NCI-H2196 (cell line): Measurements from ENCODE around the gene ZBTB9.
"Not testable (repeated sequence)": the region's sequence is repeated elsewhere in the genome, so short reads cannot be mapped to it uniquely, and the experiment has no call there.

ENCODE experiments used
- DNase-seq: peaks from one replicate; lab custom pipeline; 2025; ENCODE audit not compliant: unreplicated experiment; lab: John Stamatoyannopoulos, UW

ZBTB9 gene

DNA sequence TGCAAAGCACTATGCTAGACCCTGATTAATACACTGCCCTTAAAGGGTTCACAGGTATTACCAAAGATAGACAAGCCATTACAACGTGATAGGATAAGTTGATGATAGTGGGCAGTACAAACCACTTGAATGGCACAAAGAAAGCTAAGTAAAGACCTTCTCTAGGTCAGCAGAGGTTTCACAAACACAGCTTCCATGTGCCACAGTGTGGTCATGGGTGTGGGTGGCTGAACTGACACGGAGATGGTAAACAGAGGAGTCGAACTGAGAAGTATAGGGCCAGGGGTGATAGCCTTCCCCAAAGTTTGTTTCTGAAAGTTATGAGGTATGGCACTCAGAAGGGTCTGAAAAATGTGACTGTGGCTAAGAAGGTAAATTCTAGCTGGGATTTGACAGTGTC is 4.3 kb downstream of the ZBTB9 start:
- DNase-seq = no peak

DNA sequence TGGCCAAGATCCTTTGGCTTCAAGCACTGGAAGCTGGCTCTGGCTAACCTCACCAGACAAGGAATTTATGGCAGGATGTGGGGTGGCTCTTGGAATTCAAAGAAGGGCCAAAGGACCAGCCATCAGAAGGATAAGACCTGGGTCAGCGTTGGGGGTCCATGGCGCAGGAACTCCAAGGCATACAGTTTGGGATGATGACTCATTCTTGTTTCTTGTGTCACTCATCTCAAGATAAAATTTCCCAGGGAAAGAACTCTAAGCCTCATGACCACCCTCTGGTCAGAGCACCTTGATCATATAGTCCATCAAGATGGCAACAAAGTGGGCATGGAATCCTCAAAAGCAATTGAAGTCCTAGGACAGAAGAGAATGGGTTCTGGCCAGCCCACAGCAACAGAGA is 4.8 kb downstream of the ZBTB9 start:
- DNase-seq = no peak

- no peak for DNase-seq
Measured at GRCh38 chr6:33466075-33466735, 11.8 kb downstream of the ZBTB9 start.

GRCh38 chr6:33467091-33467490 is 12.7 kb downstream of the ZBTB9 start:
- DNase-seq = no peak

- DNase-seq = no peak
Measured at GRCh38 chr6:33469661-33470060, 15.3 kb downstream of the ZBTB9 start.

DNA sequence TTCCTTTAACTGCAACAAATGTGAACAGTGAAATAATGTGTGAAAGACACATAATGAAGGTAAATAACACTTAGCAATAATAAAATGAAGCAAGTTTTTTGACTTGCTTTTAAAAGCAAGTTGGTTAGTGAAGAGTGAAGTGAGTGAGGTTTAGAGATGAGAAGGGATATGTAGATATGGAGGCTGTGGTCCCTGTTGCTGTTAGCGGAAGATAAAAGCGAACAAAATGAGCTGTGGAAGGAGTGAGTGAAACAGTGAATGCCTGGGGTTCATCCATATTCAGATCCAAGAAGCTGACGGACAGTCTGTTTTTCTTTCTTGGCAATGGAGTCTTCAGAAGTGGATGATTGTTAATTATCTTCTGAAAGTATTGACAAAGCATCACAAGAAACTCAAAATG is 23.5 kb downstream of the ZBTB9 start:
- DNase-seq = no peak

- DNase-seq = no peak
Measured at GRCh38 chr6:33481192-33481591, 26.8 kb downstream of the ZBTB9 start.

DNA sequence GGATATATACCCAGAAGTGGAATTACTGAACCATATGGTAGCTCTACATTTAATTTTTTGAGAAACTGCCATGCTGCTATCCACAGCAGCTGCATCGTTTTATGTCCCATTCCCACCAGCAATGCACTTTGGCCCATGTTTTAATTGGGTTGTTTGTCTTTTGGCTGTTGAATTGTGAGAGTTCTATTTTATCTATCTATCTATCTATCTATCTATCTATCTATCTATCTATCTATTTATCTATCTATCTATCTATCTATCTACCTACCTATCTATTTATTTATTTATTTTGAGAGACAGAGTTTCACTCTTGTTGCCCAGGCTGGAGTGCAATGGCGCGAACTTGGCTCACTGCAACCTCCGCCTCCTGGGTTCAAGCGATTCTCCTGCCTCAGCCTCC is 28.2 kb downstream of the ZBTB9 start:
- DNase-seq = not testable (repeated sequence)

DNA sequence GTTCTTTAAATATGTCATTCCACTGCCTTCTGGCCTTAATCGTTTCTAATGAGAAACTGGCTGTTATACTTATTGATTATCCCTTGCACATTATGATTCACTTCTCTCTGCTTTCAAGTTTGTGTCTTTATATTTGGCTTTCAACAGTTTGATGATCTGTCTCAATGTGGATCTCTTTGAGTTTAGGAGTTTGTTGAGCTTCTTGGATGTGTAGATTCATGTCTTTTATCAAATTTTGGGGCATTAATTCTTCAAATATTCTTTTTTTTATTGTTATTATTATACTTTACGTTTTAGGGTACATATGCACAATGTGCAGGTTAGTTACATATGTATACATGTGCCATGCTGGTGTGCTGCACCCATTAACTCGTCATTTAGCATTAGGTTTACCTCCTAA is 29.3 kb downstream of the ZBTB9 start:
- no peak for DNase-seq

DNA sequence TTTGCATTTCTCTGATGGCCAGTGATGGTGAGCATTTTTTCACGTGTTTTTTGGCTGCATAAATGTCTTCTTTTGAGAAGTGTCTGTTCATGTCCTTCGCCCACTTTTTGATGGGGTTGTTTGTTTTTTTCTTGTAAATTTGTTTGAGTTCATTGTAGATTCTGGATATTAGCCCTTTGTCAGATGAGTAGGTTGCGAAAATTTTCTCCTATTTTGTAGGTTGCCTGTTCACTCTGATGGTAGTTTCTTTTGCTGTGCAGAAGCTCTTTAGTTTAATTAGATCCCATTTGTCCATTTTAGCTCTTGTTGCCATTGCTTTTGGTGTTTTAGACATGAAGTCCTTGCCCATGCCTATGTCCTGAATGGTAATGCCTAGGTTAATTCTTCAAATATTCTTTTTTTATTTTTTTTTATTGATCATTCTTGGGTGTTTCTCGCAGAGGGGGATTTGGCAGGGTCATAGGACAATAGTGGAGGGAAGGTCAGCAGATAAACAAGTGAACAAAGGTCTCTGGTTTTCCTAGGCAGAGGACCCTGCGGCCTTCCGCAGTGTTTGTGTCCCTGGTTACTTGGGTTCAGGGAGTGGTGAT is 30.4 kb downstream of the ZBTB9 start:
- DNase-seq = not testable (repeated sequence)

DNA sequence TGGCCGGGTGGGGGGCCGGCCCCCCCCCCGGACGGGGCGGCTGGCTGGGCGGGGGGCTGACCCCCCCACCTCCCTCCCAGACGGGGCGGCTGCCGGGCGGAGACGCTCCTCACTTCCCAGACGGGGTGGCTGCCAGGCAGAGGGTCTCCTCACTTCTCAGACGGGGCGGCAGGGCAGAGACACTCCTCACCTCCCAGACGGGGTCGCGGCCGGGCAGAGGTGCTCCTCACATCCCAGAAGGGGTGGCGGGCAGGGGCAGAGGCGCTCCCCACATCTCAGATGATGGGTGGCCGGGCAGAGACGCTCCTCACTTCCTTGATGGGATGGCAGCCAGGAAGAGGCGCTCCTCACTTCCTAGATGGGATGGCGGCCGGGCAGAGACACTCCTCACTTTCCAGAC is 31.3 kb downstream of the ZBTB9 start:
- not testable (repeated sequence) for DNase-seq

DNA sequence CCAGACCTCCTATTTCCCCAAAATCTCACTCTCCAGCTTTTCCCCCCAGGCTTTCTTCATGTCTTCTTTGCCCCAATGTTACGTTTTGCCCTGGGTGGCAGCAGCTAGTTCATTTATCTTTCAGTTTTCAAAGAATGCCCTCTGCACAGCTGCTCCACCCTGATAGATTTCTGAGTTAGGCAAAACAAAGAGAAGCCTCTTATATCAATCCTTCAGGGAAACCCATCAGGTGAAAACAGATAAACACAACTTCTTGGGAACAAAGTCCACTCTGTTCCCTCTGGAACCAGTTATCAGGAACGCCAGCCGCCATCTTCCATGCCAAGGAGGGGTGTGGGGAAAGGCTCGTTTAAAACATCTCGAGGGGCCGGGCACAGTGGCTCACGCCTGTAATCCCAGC is 34.0 kb downstream of the ZBTB9 start:
- DNase-seq = no peak

DNA sequence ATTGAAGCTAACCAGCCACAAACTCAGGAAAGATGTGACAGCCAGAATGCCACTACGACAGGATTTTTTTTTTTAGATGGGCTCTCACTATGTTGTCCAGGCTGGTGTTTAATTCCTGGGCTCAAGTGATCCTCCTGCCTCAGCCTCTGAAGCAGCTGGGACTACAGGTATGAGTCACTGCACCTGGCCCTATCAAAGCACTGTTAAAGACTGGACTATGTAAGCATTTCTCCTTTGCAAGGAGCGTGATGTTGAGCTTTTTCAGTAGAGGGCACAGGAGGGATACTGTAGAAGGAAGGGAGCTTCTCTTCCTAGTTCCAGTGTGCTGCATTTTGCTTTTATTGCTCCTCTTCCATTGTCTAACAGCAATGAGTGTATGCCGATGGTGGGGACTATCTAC is 35.8 kb downstream of the ZBTB9 start:
- DNase-seq = peak; percentile 37

DNA sequence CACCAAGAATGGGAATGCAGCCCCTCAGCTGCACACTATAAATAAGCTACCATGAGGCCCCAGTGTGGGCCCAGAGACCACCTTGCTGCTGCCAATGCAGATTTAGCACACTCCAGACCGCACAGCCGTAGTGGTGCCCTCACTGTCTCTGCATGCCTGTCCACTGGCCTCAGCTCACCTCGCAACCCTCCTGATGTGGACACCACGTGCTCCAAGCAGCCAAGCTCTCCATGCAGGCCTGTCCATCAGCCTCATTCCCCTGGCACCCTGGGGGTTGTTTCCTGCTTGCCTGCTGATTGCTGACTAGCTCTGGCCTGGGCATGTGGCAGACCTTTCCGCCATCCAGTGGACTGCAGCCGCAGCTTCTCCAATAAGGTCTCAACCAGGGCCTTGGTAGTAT is 36.2 kb downstream of the ZBTB9 start:
- DNase-seq = no peak

- no peak for DNase-seq
Measured at GRCh38 chr6:33492093-33492492, 37.7 kb downstream of the ZBTB9 start.

DNA sequence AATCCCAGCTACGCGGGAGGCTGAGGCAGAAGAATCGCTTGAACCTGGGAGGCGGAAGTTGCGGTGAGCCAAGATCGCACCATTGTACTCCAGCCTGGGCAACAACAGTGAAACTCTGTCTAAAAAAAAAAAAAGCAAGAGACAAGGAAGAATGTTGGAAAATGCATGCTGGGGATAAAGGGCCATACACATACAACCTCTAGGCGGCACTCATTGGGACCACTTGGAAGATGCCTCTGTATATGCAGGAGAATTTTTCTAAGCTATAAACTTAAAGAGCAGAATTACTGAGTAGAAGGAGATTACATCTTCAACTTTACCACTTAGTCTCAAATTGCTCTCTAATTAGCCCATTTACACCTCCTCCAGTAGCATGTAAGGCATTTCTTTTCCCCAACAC is 42.8 kb downstream of the ZBTB9 start:
- no peak for DNase-seq

GRCh38 chr6:33502486-33502885 is 48.1 kb downstream of the ZBTB9 start:
- no peak for DNase-seq

DNA sequence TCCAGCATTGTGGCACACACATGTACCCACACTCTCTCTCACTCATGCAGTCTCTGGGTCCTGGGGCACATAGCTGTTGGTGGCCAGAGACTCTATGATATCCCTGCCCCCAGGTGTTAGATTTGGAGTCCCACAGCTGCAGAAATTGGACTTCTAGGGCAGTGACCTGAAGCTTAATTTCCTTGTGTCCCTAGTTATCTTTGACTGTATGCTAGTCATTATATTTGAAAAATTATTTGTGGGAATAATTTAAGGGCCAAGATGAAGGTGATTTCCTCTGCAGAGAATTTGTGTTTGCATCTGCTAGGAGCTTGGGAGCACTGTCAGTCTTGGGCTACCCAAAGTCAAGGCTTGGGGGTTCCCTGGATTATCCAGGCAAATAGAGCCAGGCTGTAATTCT is 50.1 kb downstream of the ZBTB9 start:
- DNase-seq = no peak

DNA sequence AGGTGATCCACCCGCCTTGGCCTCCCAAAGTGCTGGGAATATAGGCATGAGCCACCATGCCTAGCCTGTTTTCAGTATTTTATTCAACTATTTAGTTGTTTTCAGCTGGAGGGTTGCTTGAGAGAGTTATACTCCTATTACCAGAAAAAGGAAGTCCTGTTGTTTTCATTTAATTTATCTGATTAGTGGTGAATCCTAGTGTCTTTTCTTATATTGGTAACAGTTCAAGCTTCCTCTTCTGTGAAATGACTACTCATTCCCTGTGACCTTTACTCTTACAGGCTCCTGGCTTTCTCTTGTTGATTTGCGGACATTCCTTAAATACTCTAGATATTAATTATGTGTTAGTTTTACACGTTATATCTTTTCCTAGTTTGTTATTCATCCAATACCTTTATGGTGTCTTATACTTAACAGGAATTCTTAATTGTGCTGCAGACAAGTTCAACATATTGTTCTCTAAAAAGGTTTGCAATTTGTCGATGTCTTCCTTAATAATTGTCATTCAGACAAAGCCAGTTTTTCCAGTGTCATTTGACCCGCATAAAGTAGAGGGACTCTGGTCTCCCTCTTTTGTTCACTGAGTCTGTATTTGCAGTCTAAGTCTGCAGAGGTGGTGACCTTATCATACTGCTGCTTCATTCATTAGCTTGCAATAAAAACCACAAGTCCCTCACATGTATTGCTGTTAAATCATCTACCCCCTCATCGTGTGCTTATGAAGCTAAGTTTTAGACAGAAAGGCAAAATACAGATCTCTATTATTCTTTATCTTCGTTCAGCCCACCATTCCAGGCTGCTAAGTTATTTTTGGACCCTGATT is 51.4 kb downstream of the ZBTB9 start:
- DNase-seq = no peak
